HG03439 (cell line): Measurements from ENCODE around the gene CTSZ.
"Not testable (repeated sequence)": the region's sequence is repeated elsewhere in the genome, so short reads cannot be mapped to it uniquely, and the experiment has no call there.

Experiments
- ATAC-seq: cut with Tn5 transposase; IDR thresholded peaks from one replicate; pipeline ENCODE4 v1.9.1; 2021; ENCODE audit warnings: mild to moderate bottlenecking, moderate library complexity; ENCODE audit not compliant: unreplicated experiment

Gene CTSZ

GRCh38 chr20:58950603-58951002 lies 56.5 kb downstream of the CTSZ start:
- no peak for ATAC-seq

- ATAC-seq, result not testable (repeated sequence)
Observed at GRCh38 chr20:58947797-58948388, 59.2 kb downstream of the CTSZ start.

- ATAC-seq, result no peak
Observed at GRCh38 chr20:58945965-58946631, 61.0 kb downstream of the CTSZ start.
